Medulla oblongata (tissue), 1 donor: ENCODE results near the gene PML.
"Not testable (repeated sequence)": the region's sequence is repeated elsewhere in the genome, so short reads cannot be mapped to it uniquely, and the experiment has no call there.

ENCODE experiments used
- DNase-seq: peaks from one replicate; pipeline ENCODE4 v3.0.0-alpha.2; 2015; ENCODE audit errors: extremely low spot score

Gene PML

DNA sequence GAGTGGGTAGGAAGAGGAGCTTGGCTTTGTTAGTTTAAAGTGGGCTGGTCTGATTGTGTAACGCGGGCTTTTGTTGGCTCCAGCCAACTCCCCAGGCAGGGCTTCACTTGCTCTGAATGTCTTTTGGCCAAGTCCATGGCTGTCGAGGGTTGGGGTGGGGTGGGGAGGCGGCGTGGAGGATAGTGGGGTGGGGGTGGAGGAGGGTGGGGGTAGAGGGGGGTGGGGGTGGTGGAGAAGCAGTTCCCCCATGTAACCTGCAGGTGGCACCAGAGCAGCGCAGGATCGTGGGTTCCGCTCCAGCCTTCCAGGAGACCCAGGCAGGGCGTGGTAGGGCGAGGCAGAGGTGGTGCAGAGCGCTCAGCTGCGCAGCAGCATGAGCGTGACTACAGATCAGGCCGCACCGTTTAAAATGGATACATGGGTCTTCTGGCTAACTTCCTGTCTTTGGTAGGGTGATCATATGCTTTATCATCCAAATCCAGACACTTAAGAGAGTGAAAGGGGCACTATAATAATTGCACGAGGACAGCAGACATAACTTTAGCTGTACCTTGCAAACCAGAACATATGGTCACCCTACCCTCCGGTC is 59.5 kb downstream of the PML start:
- peak; percentile 63 for DNase-seq

DNA sequence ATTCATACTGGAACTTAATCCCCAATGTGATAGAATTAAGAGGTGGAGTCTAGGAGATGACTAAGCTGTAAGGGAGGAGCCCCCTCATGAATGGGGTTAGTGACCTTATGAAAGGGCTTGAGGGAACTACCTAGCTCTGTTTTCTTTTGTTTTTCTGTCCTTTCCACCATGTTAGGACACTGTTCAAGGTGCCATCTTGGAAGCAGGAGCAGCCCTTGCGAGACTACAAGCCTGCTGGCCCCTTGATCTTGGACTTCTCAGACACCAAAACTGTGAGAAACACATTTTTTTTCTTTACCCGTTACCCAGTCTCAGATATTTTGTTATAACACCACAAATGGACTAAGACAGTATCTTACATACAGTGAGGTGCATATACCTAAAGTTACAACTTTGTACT is 61.3 kb downstream of the PML start:
- DNase-seq: no peak

DNA sequence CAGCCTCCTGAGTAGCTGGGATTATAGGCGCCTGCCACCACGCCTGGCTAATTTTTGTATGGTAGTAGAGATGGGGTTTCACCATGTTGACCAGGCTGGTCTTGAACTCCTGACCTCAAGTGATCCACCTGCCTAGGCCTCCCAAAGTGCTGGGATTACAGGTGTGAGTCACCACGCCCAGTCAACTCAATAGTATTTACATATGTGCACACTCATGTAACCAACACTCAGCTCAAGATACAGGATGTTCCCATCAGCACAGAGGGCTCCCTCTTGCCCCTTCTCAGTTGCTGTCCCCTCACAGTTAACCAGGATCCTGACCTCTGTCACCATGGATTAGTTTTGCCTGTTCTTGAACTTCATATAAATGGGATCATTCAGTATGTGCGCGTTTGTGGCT is 61.8 kb downstream of the PML start:
- DNase-seq: not testable (repeated sequence)

DNA sequence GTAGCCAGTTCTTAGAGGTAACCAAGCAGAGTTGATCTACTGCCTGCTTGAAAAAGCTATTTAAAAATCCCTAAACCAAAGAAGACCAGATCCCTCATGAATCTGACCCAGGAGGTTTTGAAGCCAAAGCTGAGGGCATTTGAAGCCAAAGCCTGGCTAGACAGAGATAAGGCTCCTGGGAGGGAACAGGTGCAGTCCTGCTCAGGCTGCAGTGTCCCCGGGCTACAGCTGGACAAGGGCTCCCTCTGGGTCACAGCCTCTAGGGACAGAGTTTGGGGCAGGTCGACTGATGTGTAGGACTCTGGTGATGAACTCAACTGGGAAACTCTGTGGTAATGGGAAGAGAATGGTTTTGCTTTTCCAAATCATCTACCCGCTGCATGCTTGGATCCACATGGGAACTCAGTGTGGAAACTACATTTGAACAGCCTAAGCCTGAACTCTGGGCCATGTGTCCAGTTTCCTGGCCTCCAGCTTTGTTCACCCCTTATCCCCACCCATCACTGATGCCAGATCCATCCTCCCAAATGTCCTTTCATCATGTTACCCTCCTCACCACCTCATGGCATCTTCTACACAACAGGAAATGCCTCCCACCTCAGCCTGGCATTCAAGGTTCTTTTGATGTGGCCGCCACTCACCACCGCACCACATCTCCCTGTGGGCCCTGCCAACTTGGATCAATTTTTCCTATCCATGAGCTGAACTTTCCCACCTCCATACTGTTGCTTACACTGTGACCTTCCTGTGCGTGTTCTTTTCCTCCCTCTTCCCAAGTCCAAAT is 64.7 kb downstream of the PML start:
- not testable (repeated sequence) for DNase-seq

- DNase-seq: no peak
Observed at GRCh38 chr15:74060251-74060650, 65.7 kb downstream of the PML start.

GRCh38 chr15:74062236-74062635 is 67.7 kb downstream of the PML start:
- DNase-seq: no peak

DNA sequence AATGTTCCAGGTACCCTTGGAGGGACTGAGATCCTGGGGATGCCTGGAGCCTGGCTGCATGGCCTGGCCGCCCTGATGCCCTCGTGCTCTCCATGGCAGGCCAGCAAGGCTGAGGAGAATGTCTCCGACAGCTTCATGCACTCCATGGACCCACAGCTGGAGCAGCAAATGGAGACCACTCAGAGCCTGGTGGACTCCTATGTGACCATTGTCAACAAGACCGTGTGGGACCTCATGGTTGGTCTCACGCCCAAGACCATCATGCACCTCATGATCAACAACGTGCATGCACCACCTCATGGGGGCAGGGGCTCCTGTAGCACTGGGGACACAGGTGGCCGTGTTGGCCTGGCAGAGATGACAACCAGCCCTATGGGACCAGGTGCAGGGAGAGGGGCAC is 68.2 kb downstream of the PML start:
- no peak for DNase-seq

DNA sequence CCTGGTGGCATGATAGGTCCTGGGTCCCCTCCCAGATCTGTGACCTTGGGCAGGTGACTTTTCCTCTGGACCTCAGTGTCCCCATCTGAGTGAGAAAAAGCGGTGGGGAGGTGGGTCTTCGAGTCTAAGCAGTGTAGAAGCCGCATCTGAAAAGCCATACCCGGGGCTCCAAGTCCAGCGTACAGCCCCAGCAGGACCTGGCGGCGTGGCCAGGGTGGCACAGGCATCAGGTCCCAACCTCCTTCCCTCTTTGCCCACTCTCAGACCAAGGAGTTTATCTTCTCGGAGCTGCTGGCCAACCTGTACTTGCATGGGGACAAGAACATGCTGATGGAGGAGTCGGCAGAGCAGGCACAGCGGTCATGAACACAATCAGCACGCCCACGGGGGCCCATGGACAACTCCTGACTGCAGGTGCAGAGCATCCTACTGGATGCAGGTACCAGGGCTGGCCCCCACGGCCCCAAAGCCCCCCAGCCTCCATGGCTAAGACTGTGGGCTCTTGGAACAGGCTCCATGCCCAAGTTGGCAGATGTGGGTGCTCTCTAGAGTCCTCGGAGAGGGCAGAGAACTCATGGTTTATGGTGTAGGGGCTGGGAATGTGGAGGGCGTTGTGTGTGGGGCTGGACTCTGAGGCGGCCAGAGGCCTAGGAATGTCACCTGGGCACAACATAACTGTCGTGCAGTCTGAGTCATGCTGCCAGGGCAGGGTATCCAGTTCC is 69.1 kb downstream of the PML start:
- DNase-seq: not testable (repeated sequence)

GRCh38 chr15:74064183-74064582 is 69.7 kb downstream of the PML start:
- DNase-seq: not testable (repeated sequence)

GRCh38 chr15:74064822-74065221 is 70.3 kb downstream of the PML start:
- DNase-seq: not testable (repeated sequence)

DNA sequence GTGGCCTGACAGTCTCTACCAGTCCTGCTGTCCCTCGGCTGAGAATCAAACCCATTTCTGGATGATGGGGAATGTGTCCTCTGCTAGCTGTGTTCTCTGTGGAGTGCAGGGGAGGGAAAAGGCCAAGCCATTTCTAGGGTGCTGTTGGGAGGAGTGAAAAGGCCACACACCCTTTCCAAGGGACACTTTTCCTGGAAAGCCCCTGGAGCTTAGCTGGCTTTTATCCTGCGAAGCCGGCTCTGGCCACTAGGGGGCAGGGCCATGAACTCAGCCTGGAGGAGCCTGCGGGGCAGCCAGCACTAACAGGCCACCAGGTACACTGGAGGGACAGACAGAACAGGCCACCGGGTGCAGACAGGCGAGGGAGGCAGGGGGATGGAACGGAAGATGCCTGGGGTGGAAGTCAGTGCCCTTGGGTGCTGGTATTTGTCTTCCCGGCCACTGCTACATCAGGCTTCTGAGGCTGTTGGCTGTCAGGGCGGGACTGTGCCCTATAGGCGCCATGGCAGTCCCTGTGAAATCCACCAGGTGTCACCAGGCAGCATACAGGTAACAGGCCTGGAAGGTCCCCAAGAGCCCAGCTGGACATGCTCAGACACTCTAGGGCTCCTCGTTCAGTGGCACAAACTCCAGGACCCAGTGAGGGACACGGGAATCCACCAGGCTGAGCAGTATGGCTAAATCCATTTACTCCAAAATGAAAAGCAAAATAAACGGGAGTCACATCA is 71.3 kb downstream of the PML start:
- DNase-seq: not testable (repeated sequence)

DNA sequence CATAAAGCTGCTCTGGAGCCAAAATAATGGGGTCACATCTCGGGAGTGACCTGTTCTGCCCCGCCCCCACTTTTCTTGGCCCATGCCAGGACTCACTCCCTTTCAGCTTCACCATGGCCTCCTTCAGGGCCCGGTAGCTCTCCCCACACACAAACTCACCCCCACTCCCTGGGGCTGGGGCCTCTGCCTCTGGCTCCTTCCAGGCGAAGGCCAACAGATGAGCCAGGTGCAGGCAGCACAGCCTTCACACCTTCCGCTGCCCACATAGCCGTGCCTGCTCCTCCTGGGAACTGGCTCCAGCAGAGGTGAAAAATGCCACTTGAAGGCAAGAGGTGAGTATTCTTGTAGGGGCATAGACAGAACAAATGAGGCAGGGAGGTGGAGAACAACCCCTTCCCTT is 77.1 kb downstream of the PML start:
- DNase-seq: not testable (repeated sequence)

GRCh38 chr15:74072132-74072531 is 77.6 kb downstream of the PML start:
- not testable (repeated sequence) for DNase-seq

- not testable (repeated sequence) for DNase-seq
Observed at GRCh38 chr15:74072614-74073337, 78.3 kb downstream of the PML start.

- DNase-seq: not testable (repeated sequence)
Observed at GRCh38 chr15:74075781-74076180, 81.3 kb downstream of the PML start.

DNA sequence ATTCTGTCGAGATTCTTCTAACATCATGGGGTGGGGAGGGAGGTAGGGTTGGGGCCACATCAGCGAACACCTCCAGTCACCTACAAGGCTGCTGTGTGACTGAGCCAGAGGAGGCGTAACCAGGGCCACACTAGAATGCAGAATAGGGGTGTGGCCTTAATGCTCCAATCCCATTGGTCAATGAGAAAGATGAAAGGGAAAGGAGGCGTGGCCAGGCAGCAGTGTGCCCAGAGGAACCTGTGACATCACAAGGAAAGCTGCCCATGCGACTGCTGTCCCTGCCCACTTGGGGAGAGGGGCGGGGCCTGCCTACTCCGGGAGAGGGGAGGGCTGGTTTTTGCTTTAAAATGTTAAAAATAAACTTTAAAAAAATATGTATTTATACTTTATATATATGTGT is 87.9 kb downstream of the PML start, which contains the start of gene GOLGA6A:
GOLGA6A (minus strand) TSS at position 101 of the 400 bp plus-strand sequence; CDS start at position 60, 41 bp downstream.
- DNase-seq: not testable (repeated sequence)

GRCh38 chr15:74094567-74094966 is 100.1 kb downstream of the PML start:
- DNase-seq: not testable (repeated sequence)

DNA sequence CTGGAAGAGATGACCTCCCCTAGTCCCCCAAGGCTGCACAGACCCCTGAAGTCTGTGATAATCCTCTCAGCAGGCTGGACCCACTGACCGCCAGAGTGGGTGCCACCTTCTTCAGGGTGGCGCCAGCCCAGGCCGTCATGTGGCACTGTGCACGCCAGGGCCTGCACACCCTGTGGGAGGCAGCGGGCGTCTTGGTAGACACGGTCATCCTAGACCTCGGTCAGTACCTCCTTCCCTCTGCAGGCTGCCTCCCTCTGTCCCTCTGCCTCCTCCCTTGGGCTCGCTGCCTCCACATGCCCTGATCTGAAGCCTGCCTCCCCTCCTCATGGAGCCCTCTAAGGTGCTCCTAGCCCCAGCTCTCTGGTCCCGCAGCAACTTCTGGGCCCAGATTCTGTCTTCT is 101.1 kb downstream of the PML start:
- DNase-seq: not testable (repeated sequence)

- DNase-seq: not testable (repeated sequence)
Observed at GRCh38 chr15:74096753-74097474, 102.4 kb downstream of the PML start.
